Activated CD4-positive, alpha-beta T cell treated with anti-CD3 and anti-CD28 coated beads, Interleukin-2, amount 10 ng/mL, durations not matched to agents 7 days and 5 days (primary cell): ENCODE measurements around the gene CLCN3. TPM values are rescaled to one million over a fixed set of nuclear protein-coding genes. Genes with fewer than 3 reads are reported as not detected.
"Not testable (repeated sequence)": the region's sequence is repeated elsewhere in the genome, so short reads cannot be mapped to it uniquely, and the experiment has no call there.

Experiments
- CTCF ChIA-PET: fragments of 350-600 bp; sonication (Branson Sonifier 250); formaldehyde crosslinking; loops from one replicate; lab custom pipeline; 2021; ENCODE audit warnings: antibody characterized with exemption; lab: Charles Lee
- POLR2A ChIA-PET: fragments of 350-600 bp; sonication (Branson Sonifier 250); formaldehyde crosslinking; loops from one replicate; lab custom pipeline; 2021; ENCODE audit warnings: antibody characterized with exemption; lab: Charles Lee
- DNase-seq: peaks from one replicate; pipeline ENCODE4 v3.0.0-alpha.2; 2020
- H3K27ac Mint-ChIP-seq: one replicate; pipeline ENCODE4 v1.8.0; 2021; ENCODE audit warnings: mild to moderate bottlenecking, moderate library complexity, mixed read lengths
- H3K27me3 Mint-ChIP-seq: one replicate; pipeline ENCODE4 v1.8.0; 2021; ENCODE audit warnings: mixed read lengths
- H3K36me3 Mint-ChIP-seq: one replicate; pipeline ENCODE4 v1.8.0; 2021; ENCODE audit warnings: low read depth, mixed read lengths
- H3K4me1 Mint-ChIP-seq: one replicate; pipeline ENCODE4 v1.8.0; 2021; ENCODE audit warnings: mixed read lengths
- H3K4me3 Mint-ChIP-seq: one replicate; pipeline ENCODE4 v1.8.0; 2021; ENCODE audit warnings: mild to moderate bottlenecking, moderate library complexity, mixed read lengths
- H3K9me3 Mint-ChIP-seq: one replicate; pipeline ENCODE4 v1.8.0; 2021; ENCODE audit warnings: mixed read lengths
- total RNA-seq, 2 experiments: library from RNA; stranded (reverse); gene quantifications; one replicate each; pipeline ENCODE4 v1.2.3, GENCODE V29; 2021

Gene CLCN3
- total RNA-seq, 2 experiments from 2014 or later, result 27.9 to 28.6 TPM

GRCh38 chr4:169678951-169679591 is 58.7 kb downstream of the CLCN3 start:
- POLR2A ChIA-PET, H3K4me1 Mint-ChIP-seq, H3K4me3 Mint-ChIP-seq, H3K27ac Mint-ChIP-seq, H3K27me3 Mint-ChIP-seq, DNase-seq, H3K9me3 Mint-ChIP-seq, CTCF ChIA-PET: not testable (repeated sequence)
- peaks cover 18% of the 10 kb centered on the region for H3K36me3 Mint-ChIP-seq

- Mint-ChIP-seq H3K4me1 (no peaks in the 10 kb centered on the region), H3K36me3 (peaks cover 13% of the 10 kb centered on the region), H3K9me3 (no peaks in the 10 kb centered on the region), H3K4me3 (no peak overlapping the region), H3K27ac (no peak overlapping the region), H3K27me3 (no peaks in the 10 kb centered on the region)
- no peak for DNase-seq
- ChIA-PET CTCF (no interaction called here), POLR2A (no interaction called here)
These were observed 62.1 kb downstream of the CLCN3 start for GRCh38 chr4:169682372-169683047.

GRCh38 chr4:169689681-169690080 is 69.3 kb downstream of the CLCN3 start:
- Mint-ChIP-seq H3K36me3 (peaks cover 22% of the 10 kb centered on the region), H3K27ac (no peak overlapping the region), H3K27me3 (no peaks in the 10 kb centered on the region), H3K4me1 (peaks cover 6% of the 10 kb centered on the region), H3K9me3 (no peaks in the 10 kb centered on the region), H3K4me3 (no peak overlapping the region)
- CTCF ChIA-PET, result interaction anchor here (1.1 kb wide), 1 partner anchor 76 kb away, joined by 3 read pairs; no protein-coding TSS in a partner anchor
- no peak for DNase-seq
- POLR2A ChIA-PET, result no interaction called here

- Mint-ChIP-seq H3K27me3 (no peaks in the 10 kb centered on the region), H3K4me1 (peaks cover 6% of the 10 kb centered on the region), H3K36me3 (peaks cover 28% of the 10 kb centered on the region), H3K27ac (no peak overlapping the region), H3K4me3 (no peak overlapping the region), H3K9me3 (no peaks in the 10 kb centered on the region)
- DNase-seq, result no peak
- POLR2A ChIA-PET, result no interaction called here
- CTCF ChIA-PET, result interaction anchor here (0.7 kb wide), 1 partner anchor 1250 kb away, joined by 4 read pairs; no protein-coding TSS in a partner anchor
These were observed 70.4 kb downstream of the CLCN3 start for GRCh38 chr4:169690787-169691186.

GRCh38 chr4:169698331-169698730 is 78.0 kb downstream of the CLCN3 start:
- POLR2A ChIA-PET, result no interaction called here
- Mint-ChIP-seq H3K27ac (no peak overlapping the region), H3K9me3 (no peaks in the 10 kb centered on the region), H3K27me3 (no peaks in the 10 kb centered on the region), H3K4me1 (no peaks in the 10 kb centered on the region), H3K36me3 (peaks cover 44% of the 10 kb centered on the region), H3K4me3 (no peak overlapping the region)
- DNase-seq, result no peak
- CTCF ChIA-PET, result interaction anchor here (0.9 kb wide), 1 partner anchor 29 kb away, joined by 3 read pairs; no protein-coding TSS in a partner anchor

GRCh38 chr4:169707958-169708643 is 87.7 kb downstream of the CLCN3 start:
- Mint-ChIP-seq H3K9me3 (no peaks in the 10 kb centered on the region), H3K27me3 (no peaks in the 10 kb centered on the region), H3K27ac (no peak overlapping the region), H3K4me1 (no peaks in the 10 kb centered on the region), H3K36me3 (peaks cover 2% of the 10 kb centered on the region), H3K4me3 (no peak overlapping the region)
- no peak for DNase-seq
- POLR2A ChIA-PET, result no interaction called here
- CTCF ChIA-PET, result no interaction called here

- no peak overlapping the region for H3K27ac Mint-ChIP-seq
- ChIA-PET POLR2A (no interaction called here), CTCF (no interaction called here)
- H3K4me1 Mint-ChIP-seq, result peaks cover 8% of the 10 kb centered on the region
- peaks cover 19% of the 10 kb centered on the region for H3K36me3 Mint-ChIP-seq
- H3K27me3 Mint-ChIP-seq, result no peaks in the 10 kb centered on the region
- no peak for DNase-seq
- H3K9me3 Mint-ChIP-seq, result no peaks in the 10 kb centered on the region
- H3K4me3 Mint-ChIP-seq, result no peak overlapping the region
These were observed 95.4 kb downstream of the CLCN3 start for GRCh38 chr4:169715826-169716225.

GRCh38 chr4:169716677-169717076 is 96.3 kb downstream of the CLCN3 start:
- POLR2A ChIA-PET, result no interaction called here
- CTCF ChIA-PET, result no interaction called here
- H3K27ac Mint-ChIP-seq, result no peak overlapping the region
- peaks cover 22% of the 10 kb centered on the region for H3K36me3 Mint-ChIP-seq
- H3K4me3 Mint-ChIP-seq, result no peak overlapping the region
- peaks cover 11% of the 10 kb centered on the region for H3K4me1 Mint-ChIP-seq
- DNase-seq, result no peak
- H3K9me3 Mint-ChIP-seq, result no peaks in the 10 kb centered on the region
- no peaks in the 10 kb centered on the region for H3K27me3 Mint-ChIP-seq

- CTCF ChIA-PET, result no interaction called here
- Mint-ChIP-seq H3K36me3 (peaks cover 18% of the 10 kb centered on the region), H3K27ac (peak overlapping the region; percentile 42), H3K27me3 (no peaks in the 10 kb centered on the region), H3K9me3 (no peaks in the 10 kb centered on the region), H3K4me3 (no peak overlapping the region), H3K4me1 (peaks cover 11% of the 10 kb centered on the region)
- POLR2A ChIA-PET, result no interaction called here
- no peak for DNase-seq
These were observed 100.2 kb downstream of the CLCN3 start for GRCh38 chr4:169720529-169720928.

- DNase-seq, result no peak
- Mint-ChIP-seq H3K36me3 (peaks cover 13% of the 10 kb centered on the region), H3K27me3 (no peaks in the 10 kb centered on the region), H3K4me3 (no peak overlapping the region), H3K27ac (no peak overlapping the region), H3K9me3 (no peaks in the 10 kb centered on the region), H3K4me1 (peaks cover 13% of the 10 kb centered on the region)
- ChIA-PET POLR2A (no interaction called here), CTCF (interaction anchor here (0.7 to 1.2 kb wide), 2 partner anchors 10 to 19 kb away, joined by 3 to 4 read pairs; no protein-coding TSS in a partner anchor)
These were observed 103.0 kb downstream of the CLCN3 start for GRCh38 chr4:169723207-169723965.

GRCh38 chr4:169724260-169724659 is 103.9 kb downstream of the CLCN3 start:
- peaks cover 13% of the 10 kb centered on the region for H3K36me3 Mint-ChIP-seq
- H3K4me3 Mint-ChIP-seq, result no peak overlapping the region
- POLR2A ChIA-PET, result no interaction called here
- no peak overlapping the region for H3K27ac Mint-ChIP-seq
- CTCF ChIA-PET, result interaction anchor here (1.2 kb wide), 1 partner anchor 11 kb away, joined by 4 read pairs; no protein-coding TSS in a partner anchor
- peaks cover 13% of the 10 kb centered on the region for H3K4me1 Mint-ChIP-seq
- DNase-seq, result no peak
- no peaks in the 10 kb centered on the region for H3K9me3 Mint-ChIP-seq
- H3K27me3 Mint-ChIP-seq, result no peaks in the 10 kb centered on the region

- no peak overlapping the region for H3K4me3 Mint-ChIP-seq
- ChIA-PET CTCF (interaction anchor here (0.8 kb wide), 1 partner anchor 29 kb away, joined by 3 read pairs; no protein-coding TSS in a partner anchor), POLR2A (no interaction called here)
- DNase-seq, result no peak
- no peak overlapping the region for H3K27ac Mint-ChIP-seq
- H3K36me3 Mint-ChIP-seq, result peaks cover 6% of the 10 kb centered on the region
- no peaks in the 10 kb centered on the region for H3K27me3 Mint-ChIP-seq
- H3K9me3 Mint-ChIP-seq, result no peaks in the 10 kb centered on the region
- peaks cover 2% of the 10 kb centered on the region for H3K4me1 Mint-ChIP-seq
These were observed 107.2 kb downstream of the CLCN3 start for GRCh38 chr4:169727616-169728015.
